ENCODE results near the gene E2F4. TPM values are rescaled to one million over a fixed set of nuclear protein-coding genes. Genes with fewer than 3 reads are reported as not detected.
A peak's percentile ranks its signal among the peaks of the same experiment; 100 is the strongest.

The E2F4 gene
- total and polyA plus RNA-seq, 2 of the 13 experiments (the other 11 are each of a cell fraction or from before 2014, with no cell fraction given): 84.8 to 91.2 TPM

- TF ChIP-seq, protein P1, sequence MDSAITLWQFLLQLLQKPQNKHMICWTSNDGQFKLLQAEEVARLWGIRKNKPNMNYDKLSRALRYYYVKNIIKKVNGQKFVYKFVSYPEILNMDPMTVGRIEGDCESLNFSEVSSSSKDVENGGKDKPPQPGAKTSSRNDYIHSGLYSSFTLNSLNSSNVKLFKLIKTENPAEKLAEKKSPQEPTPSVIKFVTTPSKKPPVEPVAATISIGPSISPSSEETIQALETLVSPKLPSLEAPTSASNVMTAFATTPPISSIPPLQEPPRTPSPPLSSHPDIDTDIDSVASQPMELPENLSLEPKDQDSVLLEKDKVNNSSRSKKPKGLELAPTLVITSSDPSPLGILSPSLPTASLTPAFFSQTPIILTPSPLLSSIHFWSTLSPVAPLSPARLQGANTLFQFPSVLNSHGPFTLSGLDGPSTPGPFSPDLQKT (CRISPR knock-in tag; IDR thresholded peaks at IDR 0.05; ENCODE audit: borderline replicate concordance): peak; percentile 67; the same call in 1 of the 2 replicates
- TF ChIP-seq DR1 (CRISPR knock-in tag; IDR thresholded peaks at IDR 0.05) (peak; percentile 75), TCF12 (IDR thresholded peaks at IDR 0.05) (no peak), TCF12 (CRISPR knock-in tag; IDR thresholded peaks at IDR 0.05) (peak; percentile 64; the same call in 1 of the 2 replicates), BHLHE40 (IDR thresholded peaks at IDR 0.05; ENCODE audit: low read length) (peak; percentile 53; the same call in 1 of the 2 replicates), NR3C1 (CRISPR knock-in tag; IDR thresholded peaks at IDR 0.05) (no peak), SMYD3 (CRISPR knock-in tag; IDR thresholded peaks at IDR 0.05) (no peak), RBAK (CRISPR knock-in tag; IDR thresholded peaks at IDR 0.05) (0 out of 2 replicates have a peak, but pooled peaks have one; percentile 59), YY1 (IDR thresholded peaks at IDR 0.05; ENCODE audit: insufficient read depth, insufficient replicate concordance, low read depth, low read length) (peak; percentile 62), ZNF558 (CRISPR knock-in tag; IDR thresholded peaks at IDR 0.05; ENCODE audit: borderline replicate concordance) (no peak; the same call in 1 of the 2 replicates), NFE2L1 (CRISPR knock-in tag; IDR thresholded peaks at IDR 0.05; ENCODE audit: borderline replicate concordance) (peak; percentile 73; the same call in 1 of the 2 replicates), ZNF839 (CRISPR knock-in tag; IDR thresholded peaks at IDR 0.05; ENCODE audit: borderline replicate concordance) (peak; percentile 94), ZNF83 (CRISPR knock-in tag; IDR thresholded peaks at IDR 0.05; ENCODE audit: borderline replicate concordance) (peak; percentile 86), ZNF75D (CRISPR knock-in tag; IDR thresholded peaks at IDR 0.05; ENCODE audit: borderline replicate concordance) (peak; percentile 83; the same call in 1 of the 2 replicates), ZNF691 (CRISPR knock-in tag; IDR thresholded peaks at IDR 0.05; ENCODE audit: borderline replicate concordance, low read depth) (peak; percentile 86; the same call in 1 of the 2 replicates), GATA4 (IDR thresholded peaks at IDR 0.05; ENCODE audit: borderline replicate concordance, low read depth) (no peak), MXD4 (CRISPR knock-in tag; IDR thresholded peaks at IDR 0.05) (peak; percentile 98), ZNF367 (CRISPR knock-in tag; IDR thresholded peaks at IDR 0.05; ENCODE audit: borderline replicate concordance) (no peak), GPBP1L1 (CRISPR knock-in tag; IDR thresholded peaks at IDR 0.05) (no peak), RXRA (CRISPR knock-in tag; IDR thresholded peaks at IDR 0.05) (peak; percentile 79; the same call in 1 of the 2 replicates), SKIL (CRISPR knock-in tag; IDR thresholded peaks at IDR 0.05; ENCODE audit: borderline replicate concordance) (peak; percentile 72), PAWR (CRISPR knock-in tag; IDR thresholded peaks at IDR 0.05; ENCODE audit: borderline replicate concordance) (no peak)
- TF ChIP-seq, protein P2, sequence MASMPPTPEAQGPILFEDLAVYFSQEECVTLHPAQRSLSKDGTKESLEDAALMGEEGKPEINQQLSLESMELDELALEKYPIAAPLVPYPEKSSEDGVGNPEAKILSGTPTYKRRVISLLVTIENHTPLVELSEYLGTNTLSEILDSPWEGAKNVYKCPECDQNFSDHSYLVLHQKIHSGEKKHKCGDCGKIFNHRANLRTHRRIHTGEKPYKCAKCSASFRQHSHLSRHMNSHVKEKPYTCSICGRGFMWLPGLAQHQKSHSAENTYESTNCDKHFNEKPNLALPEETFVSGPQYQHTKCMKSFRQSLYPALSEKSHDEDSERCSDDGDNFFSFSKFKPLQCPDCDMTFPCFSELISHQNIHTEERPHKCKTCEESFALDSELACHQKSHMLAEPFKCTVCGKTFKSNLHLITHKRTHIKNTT (CRISPR knock-in tag; IDR thresholded peaks at IDR 0.05): no peak
Observed at GRCh38 chr16:67184995-67185650, 6.8 kb upstream of the E2F4 start (continued).
